H54 (cell line): ENCODE data around the gene MT1H.
"Not testable (repeated sequence)": the region's sequence is repeated elsewhere in the genome, so short reads cannot be mapped to it uniquely, and the experiment has no call there.

Source experiments
- DNase-seq: peaks from one replicate; pipeline ENCODE4 v3.0.0; 2011; ENCODE audit warnings: low spot score, mixed read lengths; ENCODE audit not compliant: insufficient read length
- FAIRE-seq: peaks from 3 replicates; lab custom pipeline; 2011; peaks lifted over from hg19 to GRCh38; lab: Jason Lieb, UNC
- POLR2A ChIP-seq: IDR thresholded peaks from 2 replicates; pipeline ENCODE4 v1.6.1; 2011; ENCODE audit warnings: low read depth, mild to moderate bottlenecking, low read length

MT1H gene

GRCh38 chr16:56667581-56668571, 1.7 kb upstream of the MT1H start, which contains the start of gene MT1G:
MT1G (minus strand) TSS chr16:56668065; CDS start chr16:56667993, 72 bp downstream.
- FAIRE-seq (no peak), DNase-seq (no peak)

GRCh38 chr16:56669840-56670619, 416 bp downstream of the MT1H start:
- no peak for TF ChIP-seq POLR2A
- DNase-seq: no peak
- FAIRE-seq: no peak

More at GRCh38 chr16:56667581-56668571, 1.7 kb upstream of the MT1H start, which contains the start of gene MT1G:
- TF ChIP-seq POLR2A: no peak

- FAIRE-seq: no peak
- DNase-seq: no peak
- no peak for TF ChIP-seq POLR2A
These were observed 963 bp downstream of the MT1H start for GRCh38 chr16:56670620-56670934.

GRCh38 chr16:56671691-56672090, 2.1 kb downstream of the MT1H start:
- not testable (repeated sequence) for DNase-seq, FAIRE-seq

GRCh38 chr16:56672171-56672570, 2.6 kb downstream of the MT1H start:
- FAIRE-seq, DNase-seq: not testable (repeated sequence)

GRCh38 chr16:56672761-56673536, 3.3 kb downstream of the MT1H start:
- no peak for TF ChIP-seq POLR2A
- FAIRE-seq: no peak
- DNase-seq: no peak

- no peak for FAIRE-seq
- TF ChIP-seq POLR2A: no peak
- no peak for DNase-seq
These were observed 4.3 kb downstream of the MT1H start for GRCh38 chr16:56673921-56674320.

GRCh38 chr16:56674570-56674969, 5.0 kb downstream of the MT1H start:
- not testable (repeated sequence) for DNase-seq, FAIRE-seq

GRCh38 chr16:56675685-56676210, 6.1 kb downstream of the MT1H start:
- TF ChIP-seq POLR2A: no peak
- FAIRE-seq (no peak), DNase-seq (no peak)

GRCh38 chr16:56677474-56677873, 7.9 kb downstream of the MT1H start:
- no peak for FAIRE-seq
- no peak for DNase-seq
- no peak for TF ChIP-seq POLR2A

- no peak for DNase-seq
- no peak for TF ChIP-seq POLR2A
- no peak for FAIRE-seq
These were observed 9.6 kb downstream of the MT1H start for GRCh38 chr16:56679078-56679730.

- no peak for TF ChIP-seq POLR2A
- DNase-seq (no peak), FAIRE-seq (no peak)
These were observed 10.2 kb downstream of the MT1H start for GRCh38 chr16:56679818-56680217.
